ENCODE data around the gene LPA.
"Not testable (repeated sequence)": the region's sequence is repeated elsewhere in the genome, so short reads cannot be mapped to it uniquely, and the experiment has no call there.

LPA gene

GRCh38 chr6:160662429-160662828, 1.6 kb downstream of the LPA start:
- DNase-seq (ENCODE audit: low spot score) = no peak
- FAIRE-seq = no peak

GRCh38 chr6:160661216-160661615, 2.9 kb downstream of the LPA start:
- DNase-seq (ENCODE audit: low spot score) (no peak), FAIRE-seq (no peak)

GRCh38 chr6:160659562-160659961, 4.5 kb downstream of the LPA start:
- FAIRE-seq (no peak), DNase-seq (ENCODE audit: low spot score) (no peak)

- FAIRE-seq (no peak), DNase-seq (ENCODE audit: low spot score) (no peak)
These were observed 29.4 kb downstream of the LPA start for GRCh38 chr6:160634706-160635105.

GRCh38 chr6:160595838-160596832, 67.9 kb downstream of the LPA start:
- DNase-seq (ENCODE audit: low spot score) (no peak), FAIRE-seq (no peak)

GRCh38 chr6:160595297-160595696, 68.8 kb downstream of the LPA start:
- DNase-seq (ENCODE audit: low spot score); FAIRE-seq: not testable (repeated sequence)

- FAIRE-seq (no peak), DNase-seq (ENCODE audit: low spot score) (no peak)
These were observed 77.7 kb downstream of the LPA start for GRCh38 chr6:160586374-160586773.

GRCh38 chr6:160583794-160584193, 80.3 kb downstream of the LPA start:
- FAIRE-seq = no peak
- no peak for DNase-seq (ENCODE audit: low spot score)

GRCh38 chr6:160581406-160581805, 82.7 kb downstream of the LPA start:
- no peak for FAIRE-seq
- DNase-seq (ENCODE audit: low spot score) = no peak

- not testable (repeated sequence) for DNase-seq (ENCODE audit: low spot score)
- FAIRE-seq = peak; percentile 56
These were observed 85.6 kb downstream of the LPA start for GRCh38 chr6:160578515-160578914.

- FAIRE-seq = no peak
- DNase-seq (ENCODE audit: low spot score) = no peak
These were observed 90.1 kb downstream of the LPA start for GRCh38 chr6:160573943-160574342.

GRCh38 chr6:160571201-160571600, 92.9 kb downstream of the LPA start:
- not testable (repeated sequence) for DNase-seq (ENCODE audit: low spot score); FAIRE-seq

- FAIRE-seq (no peak), DNase-seq (ENCODE audit: low spot score) (no peak)
These were observed 119.3 kb downstream of the LPA start for GRCh38 chr6:160544802-160545201.

- no peak for DNase-seq (ENCODE audit: low spot score)
- FAIRE-seq = peak; percentile 100
These were observed 128.8 kb downstream of the LPA start for GRCh38 chr6:160535270-160535669.

GRCh38 chr6:160534050-160534696, 129.9 kb downstream of the LPA start:
- FAIRE-seq (no peak), DNase-seq (ENCODE audit: low spot score) (peak; percentile 57)

- FAIRE-seq (no peak), DNase-seq (ENCODE audit: low spot score) (no peak)
These were observed 131.8 kb downstream of the LPA start for GRCh38 chr6:160532315-160532714.

- DNase-seq (ENCODE audit: low spot score) = no peak
- FAIRE-seq = no peak
These were observed 132.2 kb downstream of the LPA start for GRCh38 chr6:160531826-160532225.

- DNase-seq (ENCODE audit: low spot score); FAIRE-seq: not testable (repeated sequence)
These were observed 134.6 kb downstream of the LPA start for GRCh38 chr6:160529524-160529923.

GRCh38 chr6:160523223-160523622, 140.9 kb downstream of the LPA start:
- no peak for FAIRE-seq

GRCh38 chr6:160520043-160520904, 143.8 kb downstream of the LPA start:
- FAIRE-seq (peak; percentile 13), DNase-seq (ENCODE audit: low spot score) (peak; percentile 80)

More at GRCh38 chr6:160523223-160523622, 140.9 kb downstream of the LPA start:
- DNase-seq (ENCODE audit: low spot score) = no peak

GRCh38 chr6:160519603-160520042, 144.5 kb downstream of the LPA start:
- no peak for FAIRE-seq
- no peak for DNase-seq (ENCODE audit: low spot score)

Data from urothelium cell line (cell line).